ENCODE measurements around the gene RPS16.

- no peak for TF ChIP-seq CTCF (IDR thresholded peaks at IDR 0.05)
- TF ChIP-seq POLR2A (IDR thresholded peaks at IDR 0.05): no peak
Measured at GRCh38 chr19:39399668-39400050, 36.1 kb downstream of the RPS16 start.
